ENCODE measurements around the gene CCL2.

CCL2 gene

DNA sequence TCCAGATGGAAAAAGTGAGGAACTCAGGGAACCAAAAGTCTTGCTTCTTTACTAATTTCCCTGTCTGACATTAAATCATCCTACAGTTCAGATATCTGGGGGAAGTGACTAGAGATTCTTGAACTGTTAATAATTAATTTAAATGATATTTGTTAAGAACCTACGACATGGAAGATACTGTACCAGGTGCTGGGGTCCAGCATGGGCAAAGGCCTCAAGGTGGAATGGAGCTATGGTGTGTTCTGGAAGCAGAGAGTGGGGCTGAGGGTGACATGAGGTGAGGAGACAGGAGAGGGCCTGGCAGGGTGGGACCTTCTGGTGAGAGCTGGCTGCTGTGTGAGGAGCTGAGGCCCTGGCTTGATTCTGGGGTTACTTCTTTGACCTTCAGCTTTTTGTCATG lies 6.0 kb upstream of the CCL2 start:
- 93 to 96% methylated on average over 1 of the region's 1 CpG for WGBS, 2 experiments

DNA sequence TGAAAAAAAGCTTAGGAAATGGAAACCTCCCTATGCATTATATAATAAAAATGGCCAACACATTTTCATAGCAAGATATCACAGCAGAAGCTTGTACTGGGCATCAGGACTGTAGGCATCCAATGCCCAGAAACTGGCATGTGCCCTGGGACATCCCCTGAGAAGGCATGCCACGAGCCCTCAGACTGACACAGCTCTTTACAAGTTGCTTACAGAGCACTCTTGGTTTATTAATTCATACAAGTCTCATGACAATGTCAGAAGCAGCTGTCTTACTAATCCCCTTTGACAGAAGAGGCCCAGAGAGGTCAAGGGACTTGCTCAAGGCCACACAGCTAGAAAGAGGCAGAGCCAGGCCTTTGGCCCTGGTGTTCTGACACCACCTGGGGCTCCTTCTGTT lies 5.6 kb upstream of the CCL2 start:
- H3K9me3 ChIP-seq (ENCODE audit: control insufficient read depth, low read length), result no peaks in the 10 kb centered on the region
- no peak overlapping the region for H3K27ac ChIP-seq (ENCODE audit: insufficient read depth, low read depth, low read length, poor library complexity, severe bottlenecking)

More for the DNA sequence above, 6.0 kb upstream of the CCL2 start:
- Histone ChIP-seq H3K9me3 (ENCODE audit: control insufficient read depth, low read length) (no peaks in the 10 kb centered on the region), H3K4me3 (ENCODE audit: insufficient read depth, low read depth, low read length) (no peak overlapping the region), H3K27ac (ENCODE audit: insufficient read depth, low read depth, low read length, poor library complexity, severe bottlenecking) (no peak overlapping the region), H3K36me3 (ENCODE audit: control insufficient read depth, insufficient read depth, low read length) (no peaks in the 10 kb centered on the region), H3K27me3 (ENCODE audit: control insufficient read depth, insufficient read depth, low read length, poor library complexity, severe bottlenecking) (no peaks in the 10 kb centered on the region), H3K4me1 (ENCODE audit: control insufficient read depth, insufficient read depth, low read length) (peaks cover 6% of the 10 kb centered on the region)

DNA sequence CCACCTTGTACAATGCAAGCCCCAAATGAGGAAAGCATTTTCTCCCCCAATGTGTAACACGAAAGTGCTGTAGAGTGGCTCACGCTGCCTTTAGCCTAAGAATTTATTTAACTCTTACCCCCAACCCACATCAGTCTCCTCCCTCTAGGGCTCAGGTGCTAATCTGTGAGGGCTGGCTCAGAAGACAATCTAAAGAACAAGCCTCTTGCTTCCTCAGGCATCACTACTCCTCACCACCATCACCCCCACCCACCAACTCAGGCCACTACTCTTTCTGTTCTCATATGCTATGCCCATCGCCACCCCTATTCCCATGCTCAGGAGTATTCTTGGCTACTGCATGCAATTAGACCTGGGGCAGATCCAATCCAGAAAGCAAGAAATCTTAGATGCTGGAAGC lies 3.9 kb upstream of the CCL2 start:
- H3K9me3 ChIP-seq (ENCODE audit: control insufficient read depth, low read length), result no peaks in the 10 kb centered on the region
- H3K27me3 ChIP-seq (ENCODE audit: control insufficient read depth, insufficient read depth, low read length, poor library complexity, severe bottlenecking), result no peaks in the 10 kb centered on the region
- 86 to 88% methylated on average over 3 of the region's 3 CpGs for WGBS, 2 experiments
- H3K4me3 ChIP-seq (ENCODE audit: insufficient read depth, low read depth, low read length), result no peak overlapping the region
- no peak overlapping the region for H3K27ac ChIP-seq (ENCODE audit: insufficient read depth, low read depth, low read length, poor library complexity, severe bottlenecking)
- peaks cover 17% of the 10 kb centered on the region for H3K4me1 ChIP-seq (ENCODE audit: control insufficient read depth, insufficient read depth, low read length)
- no peaks in the 10 kb centered on the region for H3K36me3 ChIP-seq (ENCODE audit: control insufficient read depth, insufficient read depth, low read length)

More for the DNA sequence above, 5.6 kb upstream of the CCL2 start:
- WGBS, 2 experiments, result 88 to 91% methylated on average over 1 of the region's 1 CpG
- H3K4me3 ChIP-seq (ENCODE audit: insufficient read depth, low read depth, low read length), result no peak overlapping the region
- no peaks in the 10 kb centered on the region for H3K27me3 ChIP-seq (ENCODE audit: control insufficient read depth, insufficient read depth, low read length, poor library complexity, severe bottlenecking)
- no peaks in the 10 kb centered on the region for H3K36me3 ChIP-seq (ENCODE audit: control insufficient read depth, insufficient read depth, low read length)
- H3K4me1 ChIP-seq (ENCODE audit: control insufficient read depth, insufficient read depth, low read length), result peaks cover 6% of the 10 kb centered on the region

DNA sequence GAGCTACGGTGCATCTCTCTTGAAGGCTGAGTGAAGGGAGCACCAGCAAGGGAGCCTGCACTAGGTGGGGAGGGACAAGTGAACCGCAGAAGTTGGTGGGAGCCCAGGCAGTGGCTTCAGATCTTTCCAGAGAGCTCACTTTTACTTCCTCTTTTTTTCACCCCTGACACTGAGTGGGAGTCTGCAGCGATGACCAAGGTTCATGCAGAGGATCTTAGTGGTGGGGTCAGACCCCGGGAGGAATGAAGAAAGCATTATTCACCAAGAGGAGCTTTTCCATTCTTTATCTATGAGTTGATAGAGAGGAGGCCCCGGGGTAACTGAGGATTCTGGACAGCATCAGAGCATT lies 3.0 kb upstream of the CCL2 start:
- Histone ChIP-seq H3K36me3 (ENCODE audit: control insufficient read depth, insufficient read depth, low read length) (no peaks in the 10 kb centered on the region), H3K27me3 (ENCODE audit: control insufficient read depth, insufficient read depth, low read length, poor library complexity, severe bottlenecking) (no peaks in the 10 kb centered on the region), H3K4me1 (ENCODE audit: control insufficient read depth, insufficient read depth, low read length) (peaks cover 17% of the 10 kb centered on the region), H3K27ac (ENCODE audit: insufficient read depth, low read depth, low read length, poor library complexity, severe bottlenecking) (no peak overlapping the region), H3K4me3 (ENCODE audit: insufficient read depth, low read depth, low read length) (no peak overlapping the region), H3K9me3 (ENCODE audit: control insufficient read depth, low read length) (no peaks in the 10 kb centered on the region)
- WGBS, 2 experiments, result 90 to 93% methylated on average over 5 of the region's 5 CpGs

DNA sequence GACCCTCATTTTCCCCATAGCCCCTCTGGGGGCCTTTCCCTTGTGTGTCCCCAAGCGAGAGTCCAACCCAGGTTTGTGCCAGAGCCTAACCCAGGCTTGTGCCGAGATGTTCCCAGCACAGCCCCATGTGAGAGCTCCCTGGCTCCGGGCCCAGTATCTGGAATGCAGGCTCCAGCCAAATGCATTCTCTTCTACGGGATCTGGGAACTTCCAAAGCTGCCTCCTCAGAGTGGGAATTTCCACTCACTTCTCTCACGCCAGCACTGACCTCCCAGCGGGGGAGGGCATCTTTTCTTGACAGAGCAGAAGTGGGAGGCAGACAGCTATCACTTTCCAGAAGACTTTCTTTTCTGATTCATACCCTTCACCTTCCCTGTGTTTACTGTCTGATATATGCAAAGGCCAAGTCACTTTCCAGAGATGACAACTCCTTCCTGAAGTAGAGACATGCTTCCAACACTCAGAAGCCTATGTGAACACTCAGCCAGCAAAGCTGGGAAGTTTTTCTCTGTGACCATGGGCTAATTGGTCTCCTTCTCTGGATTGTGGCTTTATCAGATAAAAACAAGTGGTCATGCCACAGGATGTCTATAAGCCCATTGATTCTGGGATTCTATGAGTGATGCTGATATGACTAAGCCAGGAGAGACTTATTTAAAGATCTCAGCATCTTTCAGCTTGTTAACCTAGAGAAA lies 2.5 kb upstream of the CCL2 start:
- Histone ChIP-seq H3K9me3 (ENCODE audit: control insufficient read depth, low read length) (no peaks in the 10 kb centered on the region), H3K4me1 (ENCODE audit: control insufficient read depth, insufficient read depth, low read length) (peaks cover 17% of the 10 kb centered on the region), H3K27ac (ENCODE audit: insufficient read depth, low read depth, low read length, poor library complexity, severe bottlenecking) (no peak overlapping the region), H3K36me3 (ENCODE audit: control insufficient read depth, insufficient read depth, low read length) (no peaks in the 10 kb centered on the region), H3K4me3 (ENCODE audit: insufficient read depth, low read depth, low read length) (no peak overlapping the region), H3K27me3 (ENCODE audit: control insufficient read depth, insufficient read depth, low read length, poor library complexity, severe bottlenecking) (no peaks in the 10 kb centered on the region)
- WGBS, 2 experiments, result 76 to 79% methylated on average over 6 of the region's 6 CpGs

DNA sequence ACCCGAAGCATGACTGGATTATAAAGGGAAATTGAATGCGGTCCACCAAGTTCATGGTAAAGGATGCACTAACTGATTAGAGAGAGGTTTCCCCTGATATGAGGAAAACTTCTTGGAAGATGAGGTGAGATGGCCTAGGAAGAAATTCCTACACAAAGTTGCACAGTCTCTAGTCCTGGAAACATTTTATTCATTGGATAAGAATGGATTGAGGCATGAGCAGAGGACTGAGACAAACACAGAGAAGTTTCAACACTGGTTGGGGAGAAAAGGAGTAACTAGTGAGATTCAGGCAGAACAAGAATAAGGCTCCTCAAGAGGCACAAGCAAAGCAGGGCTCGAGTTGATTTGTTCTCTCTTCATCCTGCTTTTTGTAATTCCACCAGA lies 2.0 kb upstream of the CCL2 start:
- WGBS, 2 experiments, result 93 to 94% methylated on average over 3 of the region's 3 CpGs
- Histone ChIP-seq H3K27ac (ENCODE audit: insufficient read depth, low read depth, low read length, poor library complexity, severe bottlenecking) (no peak overlapping the region), H3K36me3 (ENCODE audit: control insufficient read depth, insufficient read depth, low read length) (no peaks in the 10 kb centered on the region), H3K4me1 (ENCODE audit: control insufficient read depth, insufficient read depth, low read length) (peaks cover 17% of the 10 kb centered on the region), H3K27me3 (ENCODE audit: control insufficient read depth, insufficient read depth, low read length, poor library complexity, severe bottlenecking) (no peaks in the 10 kb centered on the region), H3K9me3 (ENCODE audit: control insufficient read depth, low read length) (no peaks in the 10 kb centered on the region), H3K4me3 (ENCODE audit: insufficient read depth, low read depth, low read length) (no peak overlapping the region)

DNA sequence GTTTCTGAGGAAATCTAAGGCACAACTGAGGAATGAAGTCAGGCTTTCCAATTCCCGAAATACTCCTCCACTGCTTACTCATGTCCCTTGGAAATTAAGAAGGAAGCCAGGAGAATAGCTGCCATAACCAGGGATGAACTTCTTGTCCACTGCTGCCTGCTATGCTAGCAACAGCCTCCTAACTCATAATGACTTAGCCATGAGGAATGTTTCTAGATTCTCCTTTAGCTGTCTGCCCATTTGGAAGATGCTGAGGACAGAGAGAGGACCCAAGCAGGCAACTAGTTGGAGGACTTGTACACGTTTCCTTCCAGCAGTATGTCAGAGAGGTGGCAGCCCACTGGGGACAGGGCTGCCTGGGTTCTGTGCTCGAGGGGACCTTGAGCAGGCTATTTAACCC lies 939 bp upstream of the CCL2 start:
- no peak overlapping the region for H3K27ac ChIP-seq (ENCODE audit: insufficient read depth, low read depth, low read length, poor library complexity, severe bottlenecking)
- no peaks in the 10 kb centered on the region for H3K36me3 ChIP-seq (ENCODE audit: control insufficient read depth, insufficient read depth, low read length)
- peaks cover 17% of the 10 kb centered on the region for H3K4me1 ChIP-seq (ENCODE audit: control insufficient read depth, insufficient read depth, low read length)
- 67 to 77% methylated on average over 3 of the region's 3 CpGs for WGBS, 2 experiments
- H3K9me3 ChIP-seq (ENCODE audit: control insufficient read depth, low read length), result no peaks in the 10 kb centered on the region
- H3K27me3 ChIP-seq (ENCODE audit: control insufficient read depth, insufficient read depth, low read length, poor library complexity, severe bottlenecking), result no peaks in the 10 kb centered on the region
- no peak overlapping the region for H3K4me3 ChIP-seq (ENCODE audit: insufficient read depth, low read depth, low read length)

DNA sequence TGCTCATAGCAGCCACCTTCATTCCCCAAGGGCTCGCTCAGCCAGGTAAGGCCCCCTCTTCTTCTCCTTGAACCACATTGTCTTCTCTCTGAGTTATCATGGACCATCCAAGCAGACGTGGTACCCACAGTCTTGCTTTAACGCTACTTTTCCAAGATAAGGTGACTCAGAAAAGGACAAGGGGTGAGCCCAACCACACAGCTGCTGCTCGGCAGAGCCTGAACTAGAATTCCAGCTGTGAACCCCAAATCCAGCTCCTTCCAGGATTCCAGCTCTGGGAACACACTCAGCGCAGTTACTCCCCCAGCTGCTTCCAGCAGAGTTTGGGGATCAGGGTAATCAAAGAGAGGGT lies 272 bp downstream of the CCL2 start:
- Histone ChIP-seq H3K27ac (ENCODE audit: insufficient read depth, low read depth, low read length, poor library complexity, severe bottlenecking) (no peak overlapping the region), H3K27me3 (ENCODE audit: control insufficient read depth, insufficient read depth, low read length, poor library complexity, severe bottlenecking) (no peaks in the 10 kb centered on the region), H3K9me3 (ENCODE audit: control insufficient read depth, low read length) (no peaks in the 10 kb centered on the region), H3K4me3 (ENCODE audit: insufficient read depth, low read depth, low read length) (peak overlapping the region; percentile 25), H3K4me1 (ENCODE audit: control insufficient read depth, insufficient read depth, low read length) (peaks cover 17% of the 10 kb centered on the region), H3K36me3 (ENCODE audit: control insufficient read depth, insufficient read depth, low read length) (no peaks in the 10 kb centered on the region)
- WGBS, 2 experiments, result 46 to 53% methylated on average over 5 of the region's 5 CpGs

DNA sequence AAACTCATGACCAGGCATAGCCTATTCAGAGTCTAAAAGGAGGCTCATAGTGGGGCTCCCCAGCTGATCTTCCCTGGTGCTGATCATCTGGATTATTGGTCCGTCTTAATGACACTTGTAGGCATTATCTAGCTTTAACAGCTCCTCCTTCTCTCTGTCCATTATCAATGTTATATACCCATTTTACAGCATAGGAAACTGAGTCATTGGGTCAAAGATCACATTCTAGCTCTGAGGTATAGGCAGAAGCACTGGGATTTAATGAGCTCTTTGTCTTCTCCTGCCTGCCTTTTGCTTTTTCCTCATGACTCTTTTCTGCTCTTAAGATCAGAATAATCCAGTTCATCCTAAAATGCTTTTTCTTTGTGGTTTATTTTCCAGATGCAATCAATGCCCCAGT lies 756 bp downstream of the CCL2 start:
- H3K9me3 ChIP-seq (ENCODE audit: control insufficient read depth, low read length), result no peaks in the 10 kb centered on the region
- H3K4me3 ChIP-seq (ENCODE audit: insufficient read depth, low read depth, low read length), result no peak overlapping the region
- H3K27ac ChIP-seq (ENCODE audit: insufficient read depth, low read depth, low read length, poor library complexity, severe bottlenecking), result no peak overlapping the region
- H3K4me1 ChIP-seq (ENCODE audit: control insufficient read depth, insufficient read depth, low read length), result peaks cover 17% of the 10 kb centered on the region
- 94 to 100% methylated on average over 1 of the region's 1 CpG for WGBS, 2 experiments
- no peaks in the 10 kb centered on the region for H3K36me3 ChIP-seq (ENCODE audit: control insufficient read depth, insufficient read depth, low read length)
- H3K27me3 ChIP-seq (ENCODE audit: control insufficient read depth, insufficient read depth, low read length, poor library complexity, severe bottlenecking), result no peaks in the 10 kb centered on the region

DNA sequence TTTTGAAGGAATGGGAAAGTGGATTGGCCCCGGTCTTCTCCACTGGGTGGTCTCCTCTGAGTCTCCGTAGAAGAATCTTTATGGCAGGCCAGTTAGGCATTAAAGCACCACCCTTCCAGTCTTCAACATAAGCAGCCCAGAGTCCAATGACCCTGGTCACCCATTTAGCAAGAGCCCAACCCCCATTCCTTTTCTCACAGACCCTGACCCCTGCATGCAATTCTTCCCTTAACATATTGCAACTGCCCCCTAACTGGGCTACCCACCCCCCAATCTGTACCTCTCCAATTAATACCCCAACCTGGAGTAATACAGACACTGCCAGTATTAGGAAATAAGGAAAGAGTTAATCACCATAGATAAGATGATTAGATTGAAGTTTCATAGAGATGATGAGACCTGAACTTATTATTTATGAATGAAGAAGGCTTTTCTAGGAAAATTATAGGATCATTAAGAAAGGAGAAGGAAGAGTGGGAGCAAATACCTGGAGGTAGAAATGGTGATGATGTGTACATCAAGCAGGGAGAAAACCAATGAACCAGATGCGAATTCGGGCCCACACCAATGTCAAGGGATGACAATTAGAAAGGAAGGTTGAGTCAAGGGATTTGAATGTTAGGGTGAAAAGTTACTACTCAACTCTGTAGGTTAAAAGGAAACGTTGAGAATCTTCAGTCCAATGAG lies 2.4 kb downstream of the CCL2 start:
- peaks cover 13% of the 10 kb centered on the region for H3K4me1 ChIP-seq (ENCODE audit: control insufficient read depth, insufficient read depth, low read length)
- WGBS, 2 experiments, result 91 to 94% methylated on average over 5 of the region's 5 CpGs
- H3K36me3 ChIP-seq (ENCODE audit: control insufficient read depth, insufficient read depth, low read length), result no peaks in the 10 kb centered on the region
- H3K4me3 ChIP-seq (ENCODE audit: insufficient read depth, low read depth, low read length), result no peak overlapping the region
- H3K27ac ChIP-seq (ENCODE audit: insufficient read depth, low read depth, low read length, poor library complexity, severe bottlenecking), result no peak overlapping the region
- no peaks in the 10 kb centered on the region for H3K27me3 ChIP-seq (ENCODE audit: control insufficient read depth, insufficient read depth, low read length, poor library complexity, severe bottlenecking)
- no peaks in the 10 kb centered on the region for H3K9me3 ChIP-seq (ENCODE audit: control insufficient read depth, low read length)

All from ectodermal cell (in vitro differentiated cells).